Activated CD8-positive, alpha-beta memory T cell treated with anti-CD3 and anti-CD28 coated beads for 1 hour (primary cell): Measurements from ENCODE around the gene AKAIN1.
A peak's percentile ranks its signal among the peaks of the same experiment; 100 is the strongest.

Source experiments
- DNase-seq, 2 donors: peaks; one replicate each; pipeline ENCODE4 v3.0.0-alpha.2; 2020; ENCODE audit warnings: low read depth in 1 of 2; ENCODE audit errors: extremely low read depth in 1 of 2

AKAIN1 gene

DNA sequence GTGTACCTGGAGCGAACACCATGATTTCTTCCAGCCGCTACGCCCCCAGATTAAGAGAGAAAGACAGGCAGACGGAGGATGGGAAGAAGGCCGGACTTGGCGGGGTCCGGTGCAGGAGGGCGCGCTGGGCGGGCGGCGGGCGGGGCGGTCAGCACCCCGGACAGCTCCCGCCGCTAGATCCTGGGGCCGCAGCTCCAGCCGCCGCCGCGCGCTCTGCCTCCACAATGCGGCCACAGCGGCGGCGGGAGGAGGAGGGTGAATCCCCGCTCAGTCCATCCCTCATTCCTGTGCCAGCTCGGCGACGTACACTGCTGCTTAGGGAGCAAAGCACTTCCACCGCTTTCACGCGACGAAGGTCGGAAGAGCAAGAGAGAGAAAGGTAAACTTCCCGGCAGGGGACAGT lies at the start of gene AKAIN1:
AKAIN1 (minus strand) TSS at position 226 of the 403 bp plus-strand sequence; CDS start at position 22, 204 bp downstream.
- no peak for DNase-seq

DNA sequence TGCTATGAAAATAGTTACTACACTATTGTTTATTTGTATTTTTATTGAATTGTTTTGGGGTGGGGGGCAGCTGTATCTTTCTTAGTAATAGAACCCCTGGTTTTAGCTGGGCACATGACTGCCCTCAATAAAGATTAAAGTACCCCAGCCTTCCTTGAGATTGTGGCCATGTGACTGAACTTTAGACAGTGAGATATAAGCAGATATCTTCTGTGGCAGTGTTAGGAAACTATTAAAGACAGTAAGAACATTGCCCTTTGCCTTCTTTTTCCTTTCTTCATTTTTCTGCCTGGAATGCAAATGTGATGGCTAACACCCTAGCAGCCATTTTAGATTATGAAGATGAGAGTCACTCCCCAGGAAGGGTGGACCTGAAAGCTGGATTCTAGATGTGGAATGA lies 47.9 kb upstream of the AKAIN1 start:
- no peak for DNase-seq

DNA sequence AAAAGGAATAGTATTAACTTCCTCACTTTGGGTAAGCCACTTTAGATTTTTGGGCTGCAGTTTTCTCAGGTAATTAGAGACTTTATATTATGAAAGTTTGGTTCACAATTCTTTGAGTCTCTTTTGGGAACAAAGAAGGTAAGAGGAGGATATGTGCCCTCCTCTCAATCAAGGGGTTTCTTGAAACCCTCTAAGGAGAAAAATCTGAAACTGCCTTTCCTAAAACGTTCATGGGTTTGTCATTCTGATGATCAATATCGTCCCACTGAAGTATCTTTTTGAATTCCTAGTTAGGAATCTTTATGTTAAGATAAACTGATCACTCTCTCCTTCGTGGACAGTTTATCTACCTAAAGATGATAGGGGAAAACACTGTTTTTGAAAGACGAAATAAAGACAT lies 42.4 kb upstream of the AKAIN1 start:
- DNase-seq = no peak

GRCh38 chr18:5238371-5238976 lies 41.4 kb upstream of the AKAIN1 start:
- DNase-seq = peak in 1 of 2 donors; percentile 30

GRCh38 chr18:5237723-5238370 lies 40.8 kb upstream of the AKAIN1 start:
- peak; percentile 65 to 81 for DNase-seq

DNA sequence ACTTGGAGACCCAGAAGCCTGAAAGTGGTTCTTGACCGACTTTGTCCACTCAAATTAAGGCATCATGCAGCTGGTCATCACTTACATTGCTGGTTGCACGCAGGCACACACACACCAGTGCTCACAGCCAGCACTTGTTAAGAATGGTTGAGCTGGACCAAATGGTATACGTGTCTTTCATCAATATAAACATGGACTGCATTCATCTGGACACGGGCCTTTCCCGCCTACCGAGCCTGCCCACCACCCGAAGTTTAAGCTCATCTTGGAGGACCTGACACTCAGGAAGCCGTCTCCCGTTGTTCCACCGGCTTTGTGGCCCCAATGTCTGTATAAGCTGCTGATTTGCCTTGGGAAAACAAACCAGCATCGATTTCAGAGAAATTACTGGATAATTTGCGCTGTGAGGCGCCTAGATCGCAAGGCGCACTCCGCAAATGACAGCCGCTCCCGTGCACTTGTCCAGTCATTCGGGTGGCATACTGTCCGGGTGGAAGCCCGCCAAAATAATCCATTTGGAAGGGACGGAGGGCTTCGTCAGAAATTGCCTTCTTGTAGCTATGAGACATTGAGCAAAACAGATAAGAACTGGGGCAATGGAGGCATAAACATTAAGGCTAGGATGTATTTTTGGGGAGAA lies 40.1 kb upstream of the AKAIN1 start:
- DNase-seq = peak in 1 of 2 donors; percentile 10

GRCh38 chr18:5214583-5215351 lies 17.7 kb upstream of the AKAIN1 start:
- DNase-seq = no peak

DNA sequence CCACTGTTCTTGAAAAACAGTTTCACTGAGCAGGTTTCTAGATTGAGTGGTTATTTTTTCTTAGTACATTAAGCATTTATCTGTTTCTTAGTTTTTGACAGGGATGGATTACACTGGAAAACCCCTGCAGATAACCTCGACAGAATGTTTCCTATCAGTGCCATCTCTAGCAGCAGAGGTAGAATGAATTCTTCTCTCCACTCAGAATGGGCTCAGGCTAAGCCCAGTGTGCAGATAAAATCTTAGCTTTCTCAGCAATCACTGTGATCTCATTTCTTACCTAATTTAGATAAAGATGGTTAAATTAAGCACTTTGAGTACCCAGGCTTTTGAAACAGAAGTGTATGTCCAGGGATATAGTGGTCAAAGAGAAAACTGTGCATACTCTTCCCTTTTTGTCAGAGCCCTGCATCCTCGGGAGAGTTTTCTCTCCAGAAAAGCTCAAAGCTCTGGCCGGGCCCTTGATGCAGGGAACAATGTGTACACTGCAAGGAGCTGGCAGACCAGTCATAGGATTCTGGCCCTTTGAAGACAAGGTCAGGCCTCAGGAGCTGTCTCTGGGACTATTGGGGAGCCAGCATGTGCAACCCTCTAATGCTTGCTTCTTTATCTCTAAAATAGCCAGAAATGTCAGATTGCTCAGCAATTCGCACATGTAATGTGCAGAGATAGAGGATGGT lies 10.6 kb upstream of the AKAIN1 start:
- no peak for DNase-seq

DNA sequence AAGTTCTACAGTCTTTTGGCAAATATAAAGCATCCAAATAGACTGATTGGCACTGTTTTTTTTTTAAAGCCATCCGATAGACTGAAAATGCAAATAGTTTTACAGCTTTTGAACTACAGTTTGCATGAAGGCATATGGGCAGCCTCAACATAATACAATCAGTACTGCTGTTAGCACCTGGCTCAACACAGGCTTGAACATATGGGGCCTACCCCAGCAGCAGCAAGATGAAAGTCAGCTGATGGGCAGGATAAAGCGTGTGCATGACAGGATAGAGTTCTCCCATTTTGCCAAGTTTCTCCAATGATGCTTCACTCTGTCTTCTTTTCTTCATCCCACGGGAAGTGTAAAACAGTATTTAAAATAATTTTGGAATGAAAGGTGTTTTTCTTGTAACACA lies 1.3 kb upstream of the AKAIN1 start:
- no peak for DNase-seq

- DNase-seq = no peak
Observed at GRCh38 chr18:5197461-5197860, 404 bp upstream of the AKAIN1 start.

DNA sequence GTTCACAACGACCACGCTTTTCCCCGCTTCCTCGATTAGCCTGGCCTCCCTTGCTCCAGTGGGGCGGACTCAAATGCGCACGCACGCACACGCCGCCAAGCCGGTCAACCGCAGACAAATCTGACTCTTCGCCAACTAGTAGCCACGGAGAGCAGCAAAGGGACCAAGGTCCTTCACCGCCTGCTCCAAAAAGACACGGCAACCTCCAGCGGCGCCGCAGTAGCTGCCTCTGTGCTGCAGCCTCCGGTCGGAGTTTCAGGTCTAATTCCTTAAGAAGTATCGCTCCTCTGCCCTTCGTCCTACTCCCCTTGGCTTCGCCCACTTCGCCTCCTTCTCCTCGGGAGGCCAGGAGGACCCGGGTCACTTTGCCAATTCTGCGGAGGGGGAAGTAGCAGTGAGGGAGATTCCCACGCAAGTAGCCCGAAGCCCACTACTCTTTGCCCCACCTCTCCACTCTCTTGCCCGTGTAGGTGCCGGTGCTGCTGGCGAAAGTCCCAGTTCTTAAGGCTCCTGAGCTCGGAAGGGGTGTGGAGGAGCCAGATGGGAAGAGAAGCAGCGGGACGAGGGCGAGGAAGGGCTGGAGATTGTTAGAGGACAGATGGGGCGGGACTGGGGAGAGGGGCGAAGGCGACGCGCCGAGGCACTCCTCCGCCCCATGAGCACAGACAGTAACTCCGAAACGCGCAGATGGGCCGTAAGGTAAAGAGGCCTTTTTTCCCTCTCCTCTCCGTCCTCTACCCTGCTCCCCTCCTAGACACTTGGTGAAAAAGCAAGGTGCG lies 615 bp downstream of the AKAIN1 start:
- no peak for DNase-seq

DNA sequence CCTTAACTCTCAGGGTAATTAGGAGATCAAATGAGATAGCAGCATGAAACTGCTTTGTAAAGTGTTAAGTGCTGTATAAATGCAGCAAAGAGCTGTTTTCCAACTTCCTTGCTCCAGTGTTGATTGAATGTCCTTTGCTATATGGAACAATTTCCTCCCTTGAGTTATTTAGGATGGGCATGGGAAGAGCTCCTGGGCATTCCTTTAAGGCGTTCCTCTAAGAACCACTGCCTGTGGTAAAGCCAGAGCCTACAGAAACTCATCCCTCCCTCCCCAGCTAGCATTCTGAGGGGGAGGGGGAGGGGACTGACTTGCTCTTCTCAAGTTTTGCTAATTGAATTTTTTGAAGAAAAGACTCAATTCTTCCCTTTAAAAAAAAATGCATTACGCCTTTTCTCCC lies 1.4 kb downstream of the AKAIN1 start:
- no peak for DNase-seq

DNA sequence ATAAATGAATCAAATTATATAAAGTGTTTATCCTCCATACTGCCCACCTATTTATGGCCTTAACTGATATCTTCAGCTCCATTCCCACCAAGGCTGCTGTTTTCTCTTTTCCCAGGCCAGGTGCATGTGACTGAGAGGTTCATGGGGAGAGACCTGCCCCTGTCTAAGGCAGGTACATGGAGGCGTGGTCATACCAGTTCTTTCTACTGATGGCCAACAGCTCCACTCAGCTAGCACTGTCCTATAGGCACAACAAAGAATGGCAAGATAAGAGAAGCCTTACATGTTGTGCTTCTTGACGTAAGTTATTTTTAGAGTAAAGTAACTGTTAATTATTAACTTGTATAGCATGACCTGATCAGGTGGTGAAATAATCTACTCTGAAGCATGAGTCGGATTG lies 16.8 kb downstream of the AKAIN1 start:
- no peak for DNase-seq

DNA sequence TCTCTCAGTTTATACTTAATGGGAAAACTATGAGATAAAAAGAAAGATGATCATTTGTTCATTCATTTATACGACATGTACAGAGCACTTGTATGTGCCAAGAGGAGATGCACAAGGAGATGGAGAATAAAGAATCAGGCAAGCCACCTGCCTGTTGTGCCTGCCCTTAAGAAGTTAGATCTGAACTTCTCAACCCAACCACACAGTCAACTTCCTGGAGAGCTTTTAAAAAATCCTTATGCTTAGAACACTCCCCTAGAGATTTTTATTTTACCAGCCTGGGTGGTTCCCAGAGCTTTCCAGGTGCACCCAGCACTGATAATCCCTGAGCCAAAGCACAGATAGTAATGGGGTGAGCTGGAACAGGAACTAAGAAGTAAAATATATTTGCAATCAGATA lies 18.5 kb downstream of the AKAIN1 start:
- DNase-seq = no peak

GRCh38 chr18:5175378-5175777 lies 21.7 kb downstream of the AKAIN1 start:
- DNase-seq = no peak

DNA sequence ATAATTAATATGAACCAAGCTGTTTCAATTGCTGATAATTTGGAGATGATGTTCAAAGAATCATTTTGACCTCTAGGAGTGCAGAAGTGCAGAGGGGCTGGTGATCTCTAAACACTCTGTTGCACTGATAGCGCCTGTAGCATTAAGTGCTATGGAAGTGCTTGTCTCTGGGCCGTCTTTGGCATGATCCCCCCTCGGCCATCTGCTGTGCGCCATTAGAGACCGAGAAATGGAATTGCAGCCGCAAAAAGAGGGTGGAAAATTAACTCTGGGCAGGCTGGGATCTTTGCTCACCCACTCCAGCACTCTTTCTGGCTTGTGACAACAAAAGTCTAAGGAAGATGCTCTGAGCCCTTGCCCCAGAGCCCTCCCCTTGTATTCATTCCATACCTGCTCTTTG lies 23.4 kb downstream of the AKAIN1 start:
- DNase-seq = no peak

GRCh38 chr18:5173236-5173635 lies 23.8 kb downstream of the AKAIN1 start:
- DNase-seq = no peak

GRCh38 chr18:5167831-5168230 lies 29.2 kb downstream of the AKAIN1 start:
- no peak for DNase-seq

DNA sequence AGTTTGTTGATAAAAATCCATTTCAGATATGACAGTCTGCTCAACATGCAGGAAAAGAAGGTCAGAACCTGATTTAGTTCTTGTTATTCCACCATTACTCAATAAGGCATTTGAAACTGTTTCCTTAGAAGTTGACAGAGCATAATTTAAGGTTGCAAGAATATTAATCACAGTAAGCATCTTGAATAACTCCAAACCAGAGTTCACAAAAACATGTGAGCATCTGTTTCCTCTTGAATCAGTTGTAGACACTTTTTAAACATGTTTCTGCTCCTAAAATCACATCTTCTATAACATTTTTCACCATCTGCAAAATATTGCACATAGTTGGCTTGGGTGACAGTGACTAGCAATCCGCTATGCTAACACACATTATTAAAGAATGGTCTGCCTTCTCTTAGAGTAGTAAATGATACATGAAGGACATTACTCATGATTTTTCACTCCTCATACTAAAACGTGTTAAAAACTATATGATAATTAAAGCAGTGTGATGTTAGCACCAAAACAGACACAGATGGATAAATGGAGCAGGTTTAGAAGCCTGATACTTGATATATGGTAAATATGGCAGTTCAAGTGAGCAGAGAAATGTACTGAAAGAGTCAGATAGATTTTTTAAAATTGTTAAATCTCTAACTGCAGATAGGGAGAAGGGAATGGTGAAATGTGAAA lies 30.3 kb downstream of the AKAIN1 start:
- DNase-seq = no peak

GRCh38 chr18:5164903-5165302 lies 32.2 kb downstream of the AKAIN1 start:
- no peak for DNase-seq
